HS-27A (cell line): Measurements from ENCODE around the gene SOAT2.
"Not testable (repeated sequence)": the region's sequence is repeated elsewhere in the genome, so short reads cannot be mapped to it uniquely, and the experiment has no call there.

Experiments used
- DNase-seq: peaks from one replicate; pipeline ENCODE4 v3.0.0-alpha.2; 2012; ENCODE audit warnings: low read depth, missing footprints

SOAT2 gene

DNA sequence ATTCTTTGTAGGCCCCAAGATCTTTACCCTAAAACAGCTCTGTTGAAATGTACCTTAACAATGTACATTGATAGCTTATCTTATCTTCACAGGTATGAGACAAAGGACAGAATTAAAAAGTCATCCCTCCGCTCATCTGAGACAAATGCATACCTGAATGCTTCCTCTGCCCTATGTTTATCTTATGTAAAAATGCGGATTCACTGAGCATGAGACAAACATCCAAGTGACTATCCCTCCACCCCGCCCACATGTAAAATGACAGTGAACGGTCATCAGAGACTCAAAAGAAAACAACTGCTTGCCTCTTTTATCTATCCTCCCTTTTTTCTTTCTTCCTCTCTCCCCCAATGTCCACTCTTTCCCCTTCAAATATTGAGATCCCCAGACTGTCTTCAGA is 40.1 kb downstream of the SOAT2 start:
- DNase-seq: no peak

DNA sequence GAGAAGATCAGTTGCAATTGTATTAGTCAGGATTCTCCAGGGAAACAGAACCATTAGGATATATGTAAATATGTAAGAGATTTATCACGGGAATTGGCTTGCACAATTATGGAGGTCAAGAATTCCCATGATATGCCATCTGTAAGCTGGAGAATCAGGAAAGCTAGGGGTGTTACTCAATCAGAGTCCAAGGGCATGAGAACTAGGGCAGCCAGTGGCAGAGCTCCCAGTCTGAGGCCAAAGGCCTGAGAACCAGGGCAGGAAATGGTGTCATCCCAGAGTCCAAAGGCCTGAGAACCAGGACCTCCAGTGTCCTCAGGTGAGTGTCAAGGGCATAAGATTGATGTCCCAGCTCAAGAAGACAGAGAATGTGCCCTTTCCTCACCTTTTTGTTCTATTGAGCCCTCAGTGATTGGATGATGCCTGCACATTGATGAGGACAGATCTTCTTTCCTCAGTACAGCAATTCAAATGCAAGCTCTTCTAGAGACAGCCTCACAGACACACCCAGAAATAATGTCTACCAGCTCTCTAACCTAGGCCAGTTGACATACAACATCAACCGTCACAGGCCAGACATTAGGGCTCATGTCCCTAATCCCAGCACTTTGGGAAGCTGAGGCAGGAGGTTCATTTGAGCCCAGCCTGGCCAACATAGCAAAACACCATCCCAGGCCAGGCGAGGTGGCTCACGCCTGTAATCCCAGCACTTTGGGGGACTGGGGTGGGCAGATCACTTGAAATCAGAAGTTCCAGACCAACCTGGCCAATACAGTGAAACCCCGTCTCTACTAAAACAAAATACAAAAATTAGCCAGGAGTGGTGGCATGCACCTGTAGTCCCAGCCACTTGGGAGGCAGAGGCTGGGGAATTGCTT is 42.3 kb downstream of the SOAT2 start:
- no peak for DNase-seq

DNA sequence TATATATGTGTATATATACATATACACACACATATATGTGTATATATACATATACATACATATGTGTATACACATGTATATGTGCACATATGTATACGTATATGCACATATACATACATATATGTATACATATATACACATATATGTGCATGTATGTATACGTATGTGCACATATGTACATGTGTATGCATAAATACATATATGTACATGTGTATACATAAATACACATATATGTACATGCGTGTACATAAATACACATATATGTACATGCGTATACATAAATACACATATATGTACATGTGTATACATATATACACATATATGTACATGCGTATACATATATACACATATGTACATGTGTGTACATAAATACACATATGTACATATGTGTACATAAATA is 43.9 kb downstream of the SOAT2 start:
- DNase-seq: no peak

DNA sequence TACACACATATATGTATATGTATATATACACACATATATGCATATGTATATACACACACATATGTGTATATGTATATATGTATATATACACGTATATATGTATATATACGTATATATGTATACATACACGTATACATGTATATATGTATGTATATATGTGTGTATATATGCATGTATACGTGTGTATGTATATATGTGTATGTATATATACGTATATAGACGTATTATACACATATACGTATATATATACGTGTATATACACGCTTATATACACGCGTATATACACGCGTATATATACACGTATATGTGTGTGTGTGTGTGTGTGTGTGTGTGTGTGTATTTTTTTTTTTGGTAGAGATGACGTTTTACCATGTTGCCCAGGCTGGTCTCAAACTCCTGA is 44.4 kb downstream of the SOAT2 start:
- DNase-seq: no peak

DNA sequence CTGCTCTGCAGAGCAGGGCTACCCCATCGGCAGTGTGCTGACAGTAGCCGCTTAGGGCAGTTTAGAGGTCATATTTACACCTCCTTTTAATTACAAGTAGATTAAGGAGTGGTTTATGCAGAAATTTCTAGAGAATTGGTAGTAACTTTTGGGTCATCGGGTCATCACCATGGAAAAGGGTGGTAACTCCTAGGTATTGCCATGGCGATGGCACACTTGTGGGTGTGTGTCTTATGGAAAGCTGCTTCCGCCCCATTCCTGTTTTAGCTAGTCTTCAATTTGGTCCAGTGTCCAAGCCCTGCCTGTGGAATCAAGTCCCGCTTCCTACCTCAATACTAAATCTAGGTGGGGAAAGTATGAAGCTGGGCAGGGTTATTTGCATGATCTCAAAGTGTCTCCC is 47.8 kb downstream of the SOAT2 start:
- DNase-seq: no peak

DNA sequence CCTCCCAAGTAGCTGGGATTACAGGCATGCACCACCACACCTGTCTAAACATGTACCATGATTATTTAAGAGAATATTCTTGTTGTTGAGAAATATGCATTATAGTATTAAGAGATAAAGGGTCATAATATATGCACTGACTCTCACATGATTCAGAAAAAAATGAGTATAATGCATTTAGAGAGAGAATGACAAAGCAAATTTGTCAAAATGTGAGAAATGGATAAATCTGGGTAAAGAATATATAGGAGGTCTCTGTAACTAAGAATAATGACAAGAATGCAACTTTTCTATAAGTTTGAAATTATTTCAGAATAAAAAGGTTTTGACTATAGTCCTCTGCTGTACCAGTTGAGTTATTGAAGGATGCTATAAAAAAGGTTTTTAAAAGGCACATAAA is 49.1 kb downstream of the SOAT2 start:
- DNase-seq: no peak

DNA sequence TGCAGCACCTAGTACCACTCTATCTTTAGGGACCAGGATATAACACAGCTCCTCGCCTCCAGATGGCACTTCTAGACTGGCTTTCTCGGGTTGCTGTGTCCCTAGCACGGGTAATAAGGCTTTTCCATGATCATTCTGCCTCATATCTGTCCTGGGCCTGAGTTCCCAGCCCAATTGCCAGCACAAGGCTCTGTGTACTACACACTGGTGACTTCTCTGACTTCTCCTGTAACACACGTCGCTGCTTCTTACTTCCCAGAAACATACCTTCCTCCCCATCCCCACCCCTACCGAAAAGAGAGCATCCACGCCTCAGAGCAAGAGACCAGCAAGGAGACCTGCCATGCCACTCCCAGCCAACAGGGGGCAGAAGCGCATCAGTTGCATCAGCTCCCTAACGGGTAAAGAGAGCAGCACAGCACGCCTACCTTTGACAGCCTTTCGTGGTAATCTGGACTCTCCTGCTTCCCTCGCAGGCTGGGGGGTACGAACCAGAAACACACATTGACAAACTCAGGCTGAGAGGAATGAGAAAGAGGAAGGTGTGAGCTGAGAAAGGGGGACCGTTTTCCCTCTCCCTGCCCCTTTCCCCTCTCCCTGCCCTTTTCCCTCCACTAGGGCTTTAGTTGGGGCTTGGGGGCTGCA is 56.0 kb downstream of the SOAT2 start:
- DNase-seq: peak; percentile 39

DNA sequence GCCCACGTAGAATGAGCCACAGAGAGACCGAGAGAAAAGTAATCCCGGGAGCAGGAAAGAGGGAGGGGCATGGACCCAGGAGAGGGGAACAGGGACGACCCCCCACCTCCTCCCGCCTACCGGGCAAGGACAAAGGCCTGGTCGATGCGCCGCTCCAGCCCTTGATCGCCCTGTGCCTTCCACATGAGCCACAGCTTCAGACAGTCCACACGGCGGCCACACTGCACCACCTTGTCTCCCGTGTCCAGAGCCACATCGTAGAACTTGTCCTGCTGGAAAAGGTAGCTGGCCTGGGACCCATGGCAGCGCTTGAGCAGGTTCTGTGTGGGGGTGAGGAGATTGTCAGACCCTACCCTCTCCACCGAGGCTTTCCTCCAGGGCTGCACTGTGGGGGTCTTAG is 56.7 kb downstream of the SOAT2 start:
- no peak for DNase-seq

DNA sequence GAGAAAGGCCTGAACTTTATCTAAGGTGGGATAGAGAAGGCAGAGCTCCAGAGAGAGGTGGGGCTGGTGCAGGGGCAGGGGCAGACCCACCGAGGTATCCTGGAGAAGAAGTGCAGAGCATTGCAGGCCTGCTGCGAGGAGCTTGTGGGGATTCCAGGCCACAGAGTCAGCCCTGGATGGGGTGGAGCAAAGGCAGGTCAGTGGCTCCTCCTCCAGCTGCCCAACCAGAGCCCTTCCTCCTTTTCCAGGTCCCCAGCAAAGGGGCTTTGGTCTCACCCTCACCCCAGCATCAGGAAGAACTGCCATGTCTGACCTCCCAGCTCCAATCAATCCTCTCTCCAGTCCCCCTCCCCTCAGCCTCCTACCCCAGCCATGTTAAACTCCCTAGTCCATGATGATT is 57.4 kb downstream of the SOAT2 start:
- DNase-seq: no peak

DNA sequence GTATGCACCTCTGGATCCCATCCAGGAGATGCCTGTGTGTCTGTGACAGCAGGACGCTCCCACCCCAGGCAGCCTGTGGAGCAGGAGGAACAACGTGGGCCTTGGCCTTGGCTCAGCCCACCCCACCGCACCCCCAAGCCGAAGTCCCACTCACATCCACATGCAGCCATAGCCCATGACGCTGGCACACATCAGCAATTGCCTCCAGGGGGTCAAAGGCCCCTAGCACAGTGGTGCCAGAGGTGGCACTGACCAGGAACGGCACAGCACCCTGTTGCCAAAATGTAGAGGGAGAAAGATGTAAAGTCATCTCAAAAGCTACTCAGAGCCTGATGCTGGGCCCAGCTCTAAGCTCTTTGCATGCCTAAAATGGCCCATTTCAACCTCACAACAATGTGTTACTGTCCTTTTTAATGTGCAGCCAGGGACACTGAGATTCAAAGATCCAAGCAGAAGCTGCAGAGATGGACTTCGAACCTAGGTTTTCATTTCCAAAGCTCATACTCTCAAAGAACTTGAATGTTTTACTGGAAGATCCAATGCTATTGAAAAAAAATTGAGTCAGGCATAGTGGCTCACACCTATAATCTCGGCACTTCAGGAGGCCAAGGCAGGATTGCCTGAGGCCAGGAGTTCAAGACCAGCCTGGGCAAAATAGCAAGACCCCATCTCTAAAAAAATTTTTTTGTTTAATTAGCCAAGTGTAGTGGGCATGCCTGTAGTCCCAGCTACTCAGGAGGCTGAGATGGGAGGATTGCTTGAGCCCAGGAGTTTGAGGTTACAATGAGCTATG is 58.0 kb downstream of the SOAT2 start:
- no peak for DNase-seq

DNA sequence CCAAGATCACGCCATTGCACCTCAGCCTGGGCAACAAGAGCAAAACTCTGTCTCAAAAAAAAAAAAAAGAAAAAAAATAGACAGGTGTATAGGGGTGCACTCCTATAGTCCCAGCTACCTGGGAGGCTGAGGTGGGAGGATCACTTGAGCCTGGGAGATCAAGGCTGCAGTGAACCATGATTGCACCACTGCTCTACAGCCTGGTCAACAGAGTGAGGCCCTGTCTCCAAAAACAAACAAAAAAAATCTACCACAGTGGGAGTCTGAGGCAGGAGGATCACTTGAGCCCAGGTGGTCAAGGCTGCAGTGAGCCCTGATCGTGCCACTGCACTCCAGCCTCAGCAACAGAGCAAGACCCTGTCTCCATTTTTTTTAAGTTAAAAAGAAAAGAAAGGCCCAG is 59.7 kb downstream of the SOAT2 start:
- DNase-seq: not testable (repeated sequence)

DNA sequence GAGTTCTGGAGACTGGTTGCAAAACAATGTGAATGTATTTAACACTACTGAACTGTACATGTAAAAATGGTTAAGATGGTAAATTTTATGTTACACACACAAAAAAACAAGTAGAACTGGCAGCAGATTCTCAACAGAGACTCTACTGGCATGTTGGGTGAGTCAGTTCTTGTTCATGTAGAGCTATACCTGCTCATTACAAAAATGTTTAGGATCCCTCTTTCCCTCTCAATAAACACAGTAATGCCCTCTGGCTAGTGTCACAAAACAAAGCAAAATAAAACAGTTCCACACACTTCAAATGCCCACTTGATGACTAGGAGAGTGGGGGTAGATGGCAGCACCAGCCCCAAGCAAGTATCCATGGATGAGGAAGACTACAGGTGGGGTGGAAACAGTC is 63.6 kb downstream of the SOAT2 start:
- no peak for DNase-seq

DNA sequence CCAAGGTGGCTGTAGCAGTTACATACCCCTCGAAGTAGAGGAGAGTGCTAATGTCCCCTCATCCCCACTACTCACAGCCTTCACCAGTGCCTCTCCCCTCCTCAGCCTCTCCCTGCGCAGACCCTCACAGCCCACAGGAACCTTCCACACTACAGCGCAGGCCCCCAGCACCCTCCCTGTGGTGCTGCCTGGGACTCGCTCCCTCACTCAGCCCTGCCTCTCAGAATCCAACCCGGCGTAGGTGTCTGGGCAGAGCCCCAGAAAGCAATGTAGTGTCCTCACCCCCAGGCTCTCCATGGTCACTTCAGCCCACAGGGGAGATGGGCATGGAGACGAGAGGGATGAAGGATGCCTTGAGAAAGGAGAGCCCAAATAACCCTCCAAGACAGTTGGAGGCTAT is 66.4 kb downstream of the SOAT2 start:
- no peak for DNase-seq

DNA sequence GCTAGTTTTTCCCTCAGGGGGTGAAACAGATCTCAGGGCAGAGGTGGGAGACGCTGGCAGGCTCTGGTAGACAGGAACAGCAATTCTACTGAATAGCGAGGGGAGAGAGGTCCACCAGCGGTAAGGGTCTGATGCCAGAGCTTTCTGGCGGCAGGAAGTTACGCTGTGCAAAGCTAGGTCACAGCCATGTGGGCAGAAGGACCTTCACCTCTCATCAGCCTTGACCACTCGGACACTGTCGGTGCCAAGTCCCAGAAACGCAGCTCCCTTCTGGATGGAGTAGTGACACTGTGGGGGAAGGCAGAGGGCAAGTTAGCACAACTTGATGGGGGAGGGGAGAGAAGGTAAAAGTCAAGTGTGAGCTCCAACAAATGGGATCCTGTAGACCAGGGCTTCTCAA is 66.9 kb downstream of the SOAT2 start:
- DNase-seq: no peak

DNA sequence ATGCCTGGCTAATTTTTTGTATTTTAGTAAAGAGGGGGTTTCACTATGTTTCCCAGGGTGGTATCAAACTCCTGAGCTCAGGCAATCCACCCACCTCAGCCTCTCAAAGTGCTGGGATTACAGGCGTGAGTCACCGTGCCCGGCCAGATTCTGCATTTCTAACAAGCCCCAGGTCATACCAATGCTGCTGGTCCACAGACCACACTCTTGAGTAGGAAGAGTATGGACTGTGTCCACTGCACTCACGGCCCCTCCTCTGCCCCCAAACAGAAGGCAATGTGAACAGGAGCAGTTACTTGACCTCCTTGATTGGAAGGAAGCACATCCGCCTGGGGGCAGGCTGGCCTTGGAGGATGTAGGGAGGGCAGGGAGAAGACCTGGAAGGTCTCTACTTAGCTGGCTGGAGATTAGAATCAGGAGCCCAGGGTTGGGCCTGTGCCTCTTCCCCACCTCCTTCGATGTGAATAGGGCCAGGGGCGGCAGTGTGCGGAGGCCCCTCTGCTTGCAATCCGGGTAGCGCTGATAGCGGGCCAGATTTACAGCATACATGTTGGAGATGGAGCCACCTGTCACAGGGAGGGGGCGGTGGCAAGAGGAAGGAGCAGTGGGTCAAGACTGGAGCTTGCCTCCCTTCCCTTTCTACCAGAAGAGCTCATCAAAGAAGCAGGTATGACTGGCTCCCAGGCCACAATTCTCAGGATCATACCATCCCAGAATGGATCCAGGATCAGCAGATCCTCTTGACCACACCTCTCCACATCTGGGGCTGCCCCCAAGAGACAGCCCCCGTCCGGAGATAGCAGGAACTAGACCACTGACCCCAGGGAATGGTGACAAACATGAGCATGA is 67.8 kb downstream of the SOAT2 start:
- DNase-seq: no peak

DNA sequence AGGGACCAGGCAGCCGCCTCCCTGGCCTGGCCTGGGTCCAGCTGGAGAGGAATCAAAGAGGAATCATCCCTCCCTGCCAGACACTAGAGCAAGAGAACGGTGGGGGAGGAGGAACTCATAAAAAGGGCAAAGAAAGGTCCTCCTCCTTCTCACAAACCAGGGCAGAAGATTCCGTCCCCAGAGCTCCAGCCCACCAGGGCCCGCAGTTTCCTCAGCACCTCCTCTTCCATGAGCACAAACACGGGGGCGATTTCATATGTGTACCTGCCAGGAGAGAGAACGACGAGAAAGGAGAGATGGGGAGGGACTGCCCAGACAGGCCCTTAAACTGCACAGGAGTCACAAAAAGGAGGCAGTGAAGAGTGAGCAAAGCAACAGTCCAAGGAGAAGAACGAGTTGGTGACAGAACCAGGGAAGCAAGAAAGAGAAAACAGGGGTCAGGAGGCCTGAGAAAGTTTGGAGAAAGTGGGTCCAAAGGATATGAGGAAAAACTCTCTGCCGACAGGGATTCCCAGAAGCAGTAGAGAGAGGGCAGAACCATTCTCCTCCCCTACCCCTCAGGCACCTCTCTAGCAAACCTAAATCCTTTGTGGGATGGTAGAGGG is 68.5 kb downstream of the SOAT2 start:
- no peak for DNase-seq

DNA sequence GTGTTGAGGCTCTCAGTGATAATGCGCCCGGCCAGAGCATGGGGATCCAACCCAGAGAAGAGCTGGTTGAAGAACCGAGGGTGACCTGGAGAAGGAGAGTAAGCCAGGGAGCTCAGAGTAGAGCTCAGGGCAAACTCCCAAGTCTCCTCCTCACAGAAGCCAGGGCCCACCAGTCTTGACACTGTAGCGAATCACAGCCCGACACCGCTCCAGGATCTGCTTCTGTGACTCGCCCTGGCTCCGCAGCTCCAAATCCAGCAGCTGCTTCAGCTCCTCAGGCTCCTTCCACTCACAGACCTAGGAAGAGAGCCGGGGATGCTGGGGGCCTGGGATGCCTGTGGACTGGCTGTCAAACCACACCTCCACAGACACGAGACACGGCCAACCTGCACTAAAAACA is 69.1 kb downstream of the SOAT2 start:
- no peak for DNase-seq

DNA sequence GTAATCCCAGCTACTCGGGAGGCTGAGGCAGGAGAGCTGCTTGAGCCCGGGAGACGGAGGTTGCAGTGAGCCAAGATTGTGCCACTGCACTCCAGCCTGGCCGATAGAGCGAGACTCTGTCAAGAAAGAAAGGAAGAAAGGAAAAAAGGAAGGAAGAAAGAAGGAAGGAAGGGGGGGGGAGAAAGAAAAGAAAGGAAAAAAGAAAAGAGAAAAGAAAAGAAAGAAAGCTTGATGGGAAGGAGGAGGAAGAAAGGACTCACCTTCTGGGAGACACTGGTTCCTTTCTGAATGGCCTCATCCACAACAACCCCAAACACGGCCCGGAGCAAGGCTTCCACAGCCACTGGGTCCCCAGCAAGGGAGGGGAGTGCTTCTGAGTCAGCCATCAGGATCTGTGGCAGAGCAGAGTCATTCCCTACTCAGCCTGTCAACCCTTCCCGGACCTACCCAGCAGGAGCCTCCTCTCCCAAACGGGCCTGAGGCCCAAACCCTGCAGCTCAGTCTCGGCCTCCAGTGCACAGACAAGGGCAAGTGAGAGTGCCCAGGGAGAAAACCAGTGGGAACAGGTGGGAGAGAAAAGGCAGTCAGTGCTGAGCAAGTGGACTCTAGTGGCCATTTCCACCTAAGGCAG is 69.9 kb downstream of the SOAT2 start:
- no peak for DNase-seq
